Measurements from ENCODE around the gene KLRF2.

Gene KLRF2

GRCh38 chr12:9895215-9895971 is 14.1 kb downstream of the KLRF2 start:
- no peak for DNase-seq

- DNase-seq, result no peak
Observed at GRCh38 chr12:9897535-9897934, 16.2 kb downstream of the KLRF2 start.

GRCh38 chr12:9899209-9899608 is 17.9 kb downstream of the KLRF2 start:
- no peak for DNase-seq

- DNase-seq, result no peak
Observed at GRCh38 chr12:9900930-9901329, 19.6 kb downstream of the KLRF2 start.

GRCh38 chr12:9902539-9903228 is 21.4 kb downstream of the KLRF2 start:
- DNase-seq, result no peak

GRCh38 chr12:9906873-9907272 is 25.6 kb downstream of the KLRF2 start:
- no peak for DNase-seq

GRCh38 chr12:9907769-9908168 is 26.5 kb downstream of the KLRF2 start:
- no peak for DNase-seq

GRCh38 chr12:9908350-9908749 is 27.1 kb downstream of the KLRF2 start:
- DNase-seq, result no peak

- no peak for DNase-seq
Observed at GRCh38 chr12:9909724-9910123, 28.4 kb downstream of the KLRF2 start.

- no peak for DNase-seq
Observed at GRCh38 chr12:9910716-9911421, 29.6 kb downstream of the KLRF2 start.

GRCh38 chr12:9911708-9912107 is 30.4 kb downstream of the KLRF2 start:
- DNase-seq, result no peak

- DNase-seq, result no peak
Observed at GRCh38 chr12:9919443-9919842, 38.2 kb downstream of the KLRF2 start.

GRCh38 chr12:9920451-9920850 is 39.2 kb downstream of the KLRF2 start:
- DNase-seq, result no peak

GRCh38 chr12:9922429-9922828 is 41.1 kb downstream of the KLRF2 start:
- DNase-seq, result no peak

- DNase-seq, result no peak
Observed at GRCh38 chr12:9925705-9926393, 44.6 kb downstream of the KLRF2 start.

- DNase-seq, result no peak
Observed at GRCh38 chr12:9926876-9927275, 45.6 kb downstream of the KLRF2 start.

GRCh38 chr12:9928607-9929006 is 47.3 kb downstream of the KLRF2 start:
- no peak for DNase-seq

GRCh38 chr12:9931245-9931644 is 50.0 kb downstream of the KLRF2 start:
- no peak for DNase-seq

- no peak for DNase-seq
Observed at GRCh38 chr12:9932270-9932669, 51.0 kb downstream of the KLRF2 start, which contains the start of gene CLEC2A. TSS of gene CLEC2A (minus strand) at chr12:9932370. CDS start at chr12:9932329, 41 bp downstream.

GRCh38 chr12:9933958-9934357 is 52.7 kb downstream of the KLRF2 start:
- no peak for DNase-seq

GRCh38 chr12:9935026-9935425 is 53.7 kb downstream of the KLRF2 start:
- no peak for DNase-seq

- no peak for DNase-seq
Observed at GRCh38 chr12:9936591-9936990, 55.3 kb downstream of the KLRF2 start.

- DNase-seq, result no peak
Observed at GRCh38 chr12:9940375-9940774, 59.1 kb downstream of the KLRF2 start.
